Activated CD8-positive, alpha-beta memory T cell treated with anti-CD3 and anti-CD28 coated beads for 4 hours (primary cell): ENCODE measurements around the gene AP1G2.

ENCODE experiments used
- DNase-seq, 2 donors: peaks; one replicate each; pipeline ENCODE4 v3.0.0-alpha.2; 2020; ENCODE audit warnings: low read depth in 2 of 2

Gene AP1G2

DNA sequence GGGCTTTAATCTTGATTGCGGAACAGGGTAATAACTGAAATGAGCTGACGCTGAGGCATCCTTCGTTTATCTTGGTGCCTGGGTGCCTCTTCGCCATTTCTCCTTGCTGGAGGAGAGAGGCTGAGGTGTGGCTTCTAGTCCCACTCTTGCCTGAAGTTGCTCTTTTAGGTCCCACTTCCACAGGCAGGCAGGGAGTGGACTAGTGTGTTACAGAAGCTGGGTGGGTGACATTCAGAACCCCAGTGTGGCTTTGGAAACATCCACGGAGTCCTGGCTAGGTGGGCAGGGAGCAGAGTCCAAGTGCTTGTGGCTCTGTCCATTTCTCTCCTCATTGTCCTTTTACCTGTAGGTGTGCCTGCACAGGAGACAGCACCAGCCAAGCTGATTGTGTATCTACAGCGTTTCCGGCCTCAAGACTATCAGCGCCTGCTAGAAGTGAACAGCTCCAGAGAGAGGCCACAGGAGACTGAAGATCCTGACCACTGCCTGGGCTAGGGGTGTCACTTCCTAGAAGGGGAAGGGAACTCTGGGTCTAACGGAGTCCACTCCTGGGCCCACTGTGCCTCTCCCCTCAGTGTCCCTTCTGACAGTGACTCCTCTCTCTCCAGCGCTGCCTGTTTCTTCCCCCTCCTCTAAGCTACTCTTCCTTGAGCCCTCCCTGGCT is 9.1 kb downstream of the AP1G2 start:
- no peak for DNase-seq

DNA sequence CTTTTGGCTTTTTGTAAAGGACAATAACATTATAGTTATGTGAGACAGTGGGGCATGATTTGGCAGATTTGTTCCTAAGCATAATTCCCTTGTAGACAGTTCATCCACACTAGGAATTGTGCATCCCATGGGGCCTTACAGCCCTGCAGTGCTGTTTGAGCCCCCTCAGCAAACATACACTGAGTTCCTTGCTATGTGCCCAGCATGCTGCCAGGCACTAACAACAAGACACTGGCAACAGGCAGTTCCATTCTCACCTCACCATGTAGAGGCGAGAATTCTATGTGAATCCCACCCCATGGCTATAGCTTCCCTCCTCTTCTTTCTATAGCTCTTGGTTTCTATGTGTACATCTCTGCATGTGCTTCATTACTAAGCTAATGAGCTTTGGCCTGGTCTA is 9.6 kb downstream of the AP1G2 start:
- no peak for DNase-seq

DNA sequence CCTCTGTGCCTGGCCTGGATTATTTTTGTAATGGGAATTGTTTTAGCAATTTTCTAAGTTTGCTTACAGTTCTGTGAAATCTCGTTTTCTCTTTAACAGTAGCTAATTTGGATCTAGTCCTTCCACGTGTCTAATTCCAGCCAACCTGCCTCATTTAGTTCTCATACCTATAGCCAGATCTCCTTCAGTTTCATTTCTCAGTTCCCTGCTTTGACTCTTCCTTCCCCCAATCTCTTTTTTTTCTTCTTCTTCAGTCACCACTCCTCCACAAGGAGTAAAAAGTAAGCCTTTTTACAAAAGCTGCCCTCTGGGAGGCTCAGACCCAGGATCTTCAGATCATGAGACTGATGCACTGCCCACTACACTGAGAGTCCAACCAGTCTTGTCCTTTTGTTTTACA is 10.1 kb downstream of the AP1G2 start:
- no peak for DNase-seq

DNA sequence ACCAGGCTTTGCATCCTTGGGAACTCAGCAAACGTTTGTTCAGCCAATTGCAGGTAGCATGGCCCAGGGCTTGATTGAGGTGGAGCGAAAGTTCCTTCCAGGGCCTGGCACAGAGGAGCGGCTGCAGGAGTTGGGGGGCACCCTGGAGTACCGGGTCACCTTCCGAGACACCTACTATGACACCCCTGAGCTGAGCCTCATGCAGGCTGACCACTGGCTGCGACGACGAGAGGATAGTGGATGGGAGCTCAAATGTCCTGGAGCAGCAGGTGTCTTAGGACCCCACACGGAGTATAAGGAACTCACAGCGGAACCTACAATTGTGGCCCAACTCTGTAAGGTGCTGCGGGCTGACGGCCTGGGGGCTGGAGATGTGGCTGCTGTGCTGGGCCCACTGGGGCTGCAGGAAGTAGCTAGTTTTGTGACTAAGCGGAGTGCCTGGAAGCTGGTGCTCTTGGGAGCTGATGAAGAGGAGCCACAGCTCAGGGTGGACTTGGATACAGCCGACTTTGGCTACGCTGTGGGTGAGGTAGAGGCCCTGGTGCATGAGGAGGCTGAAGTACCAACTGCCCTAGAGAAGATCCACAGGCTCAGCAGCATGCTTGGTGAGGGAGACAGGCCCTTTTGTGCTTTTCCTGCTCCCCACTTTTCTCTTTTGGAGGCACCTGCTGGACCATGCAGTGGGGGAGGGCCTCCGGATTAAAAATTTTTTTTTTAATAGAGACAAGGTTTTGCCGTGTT is 10.7 kb downstream of the AP1G2 start:
- no peak for DNase-seq

DNA sequence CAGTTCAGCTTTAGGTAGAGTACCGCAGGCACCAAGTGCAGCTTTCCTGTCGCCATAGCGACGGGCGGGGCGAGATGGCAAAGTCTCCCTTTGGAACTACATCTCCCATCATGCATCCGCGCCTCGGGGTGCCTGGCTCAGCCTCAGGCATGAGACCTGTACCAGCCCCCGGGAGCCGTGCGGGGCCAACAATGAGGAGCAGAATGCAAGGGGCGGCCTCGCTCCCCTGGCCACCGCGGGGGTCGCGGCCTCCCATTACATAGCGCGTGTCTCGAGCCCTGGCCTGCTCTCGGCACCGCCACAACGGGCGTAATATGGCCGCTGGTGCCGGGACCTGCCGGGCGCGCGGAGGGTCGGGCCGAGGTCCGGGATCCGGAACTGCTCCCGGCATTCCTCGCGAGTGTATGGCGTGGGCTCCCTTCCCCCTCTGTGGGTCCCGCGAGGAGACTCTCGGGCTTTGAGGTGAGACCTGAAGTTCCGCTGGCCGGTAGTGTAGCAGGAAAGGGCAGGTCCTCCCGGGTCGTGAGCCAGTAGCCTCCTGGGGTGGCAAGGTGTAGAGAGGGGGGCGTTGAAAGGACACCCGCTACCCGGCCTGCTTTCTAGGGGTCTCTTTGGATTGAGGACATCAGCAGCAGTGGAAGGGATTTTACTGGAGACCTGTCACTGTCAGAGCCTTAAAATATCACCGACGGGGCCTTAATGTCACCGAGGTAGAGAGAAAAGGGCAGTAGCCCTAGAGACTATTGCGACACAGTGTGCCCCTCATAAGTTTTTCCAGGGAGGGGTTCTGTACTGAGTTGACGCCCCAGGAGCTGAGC is 11.5 kb downstream of the AP1G2 start, which contains the start of gene THTPA:
THTPA (plus strand) TSS at position 390 of the 818 bp plus-strand sequence. CDS start 487 bp downstream, outside the sequence.
- peak; percentile 85 to 88 for DNase-seq

DNA sequence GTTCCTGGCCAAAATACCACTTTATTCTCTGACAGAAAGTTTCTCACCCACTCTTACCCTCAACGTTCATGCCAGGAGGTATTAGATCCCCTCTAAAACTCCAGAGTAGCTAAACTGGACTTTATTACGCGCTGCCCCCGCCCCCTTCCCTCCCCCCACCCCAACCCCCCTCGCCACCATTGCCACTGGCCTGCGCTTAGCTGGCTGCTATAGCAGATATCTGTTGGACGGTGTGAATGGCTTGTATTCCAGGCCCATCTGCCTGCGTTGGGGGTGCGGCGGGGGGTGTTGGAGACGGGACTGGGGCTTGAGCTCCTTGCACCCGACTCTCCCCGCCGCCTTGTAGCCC is 12.1 kb downstream of the AP1G2 start:
- no peak for DNase-seq

DNA sequence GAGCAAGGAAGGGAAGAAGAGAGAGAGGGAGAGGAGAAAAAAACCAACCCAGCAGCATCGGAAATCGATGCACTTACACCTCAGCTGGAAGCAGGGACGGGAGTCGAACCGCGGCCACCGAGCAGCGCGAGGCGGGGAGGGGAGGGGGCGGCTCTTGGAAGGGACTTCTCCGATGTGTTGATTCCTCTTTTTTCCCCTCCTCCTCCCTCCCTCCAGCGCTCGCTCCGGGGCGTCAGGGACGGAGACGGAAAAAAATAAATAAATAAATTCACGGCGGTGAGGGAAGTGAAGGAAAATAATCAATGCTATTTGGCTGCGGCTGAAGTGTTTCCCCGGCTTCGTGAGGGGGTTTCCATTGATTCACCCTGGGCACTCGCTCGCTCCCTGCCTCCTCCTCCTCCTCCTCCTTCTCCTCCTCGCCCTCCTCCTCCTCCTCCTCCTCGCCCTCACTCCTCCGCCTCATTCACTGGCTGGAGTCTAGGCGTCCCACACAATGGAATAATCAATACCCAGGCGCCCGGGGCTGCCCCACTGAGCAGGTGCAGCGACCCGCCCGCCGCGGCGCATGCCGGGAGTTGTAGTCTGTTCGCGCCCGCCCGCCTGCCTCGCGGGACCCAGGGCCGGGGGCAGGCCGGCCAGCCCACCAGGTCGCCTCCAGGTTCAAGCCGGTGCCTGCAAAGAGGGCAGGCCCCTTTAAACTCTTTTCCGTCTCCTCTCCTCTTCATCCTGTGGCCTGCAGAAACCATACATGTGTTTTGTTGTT is 16.1 kb downstream of the AP1G2 start, which contains the start of gene ZFHX2:
ZFHX2 (minus strand) TSS at position 500 of the 763 bp plus-strand sequence. CDS start 16,440 bp downstream, outside the sequence.
- DNase-seq, result peak; percentile 59 to 72

DNA sequence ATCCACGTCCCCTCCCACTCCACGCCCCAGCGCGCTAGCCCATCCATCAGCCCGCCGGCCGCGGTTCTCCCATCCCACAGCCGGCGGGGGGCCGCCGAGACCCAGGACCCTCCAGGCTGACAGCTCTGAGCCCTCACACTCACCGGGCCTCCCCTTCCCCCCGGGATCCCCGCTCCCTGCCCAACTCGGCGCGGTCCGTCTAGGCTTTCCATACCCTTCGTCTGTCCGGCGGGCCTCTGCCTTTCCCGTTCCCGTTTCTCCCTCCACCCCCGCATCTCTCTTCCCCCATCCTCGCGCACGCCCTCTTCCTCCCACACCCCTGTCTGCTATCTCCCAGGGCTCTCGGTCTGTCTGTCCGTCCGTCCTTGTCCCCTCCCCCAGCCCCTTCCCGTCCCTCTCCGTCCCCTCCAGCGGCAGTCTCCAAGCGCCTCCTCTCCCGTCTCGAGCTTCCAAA is 16.8 kb downstream of the AP1G2 start:
- DNase-seq, result no peak

DNA sequence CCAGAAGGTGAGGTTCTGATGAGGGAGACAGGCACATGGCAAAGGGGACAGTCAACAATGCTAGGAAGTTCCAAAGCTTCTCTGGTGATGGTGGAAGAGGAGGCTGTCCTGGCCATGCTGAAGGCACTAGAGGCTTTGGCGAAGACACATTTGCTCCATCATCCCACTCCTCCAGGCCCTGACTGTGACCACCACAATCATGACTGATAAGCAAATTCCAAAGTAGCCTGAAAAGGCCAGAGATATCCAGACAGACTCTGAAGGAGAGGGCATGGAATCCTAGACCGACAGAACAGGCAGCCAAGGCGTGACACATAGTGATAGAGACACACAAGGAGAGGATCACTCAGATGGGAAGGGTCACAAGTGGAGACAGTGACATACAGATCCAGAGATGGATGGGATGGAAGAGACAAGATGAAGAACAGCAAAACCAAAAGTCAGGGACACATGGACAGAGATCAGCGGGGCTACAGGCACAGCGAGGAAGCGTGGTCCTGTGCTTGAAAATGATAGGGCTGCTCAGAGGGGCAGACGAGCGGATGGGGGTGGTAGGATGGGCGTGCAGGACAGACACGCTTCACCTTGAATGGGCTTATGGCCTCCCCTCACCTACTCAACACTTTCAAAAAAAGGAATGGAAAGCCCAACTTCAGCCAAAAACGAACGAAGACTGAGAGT is 17.3 kb downstream of the AP1G2 start:
- DNase-seq, result no peak

DNA sequence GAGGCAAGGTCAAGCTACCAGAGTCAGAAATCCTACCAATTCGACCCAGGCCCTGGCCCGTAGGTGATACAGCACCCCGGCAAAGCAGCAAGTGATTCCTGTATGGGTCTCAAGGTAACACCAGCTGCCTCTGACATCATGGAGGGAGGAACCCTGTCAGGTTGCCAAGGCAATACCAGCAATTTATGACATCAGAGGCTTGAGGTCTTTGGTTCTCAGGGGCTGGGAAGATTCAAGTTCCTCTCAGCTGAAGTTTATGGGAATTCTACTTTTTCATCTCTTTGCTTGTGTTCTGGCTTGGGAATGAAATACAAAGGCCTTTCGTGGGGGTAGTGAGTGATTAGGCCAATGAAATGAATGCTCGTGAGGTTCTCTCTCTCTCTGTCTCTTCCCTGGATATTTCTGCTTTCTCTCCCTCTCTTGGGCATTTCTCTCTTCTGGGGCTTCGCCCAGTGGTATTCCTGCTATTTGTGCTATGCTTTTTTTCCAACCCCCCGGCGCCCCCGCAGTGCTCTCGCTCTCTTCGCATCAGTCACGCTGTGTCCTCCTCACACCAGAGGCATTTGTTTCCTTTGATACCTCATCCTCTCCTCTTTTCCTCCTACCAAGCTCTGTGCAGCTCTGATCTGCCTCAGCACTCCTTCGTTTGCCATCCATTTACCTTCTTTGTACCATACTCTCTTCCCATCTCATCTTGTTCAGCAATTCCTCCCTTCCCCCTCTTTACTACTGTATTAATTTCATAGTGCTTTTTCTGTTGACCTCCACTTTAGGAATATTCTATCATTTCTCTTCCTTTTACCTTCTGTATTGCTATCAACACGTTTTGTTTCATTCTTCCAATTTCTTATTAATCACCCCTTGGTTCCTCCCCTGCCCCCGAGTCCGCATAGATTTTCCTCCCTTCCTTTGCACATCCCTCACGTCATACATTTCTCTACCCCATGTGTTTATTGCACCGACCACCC is 19.0 kb downstream of the AP1G2 start:
- DNase-seq, result no peak

DNA sequence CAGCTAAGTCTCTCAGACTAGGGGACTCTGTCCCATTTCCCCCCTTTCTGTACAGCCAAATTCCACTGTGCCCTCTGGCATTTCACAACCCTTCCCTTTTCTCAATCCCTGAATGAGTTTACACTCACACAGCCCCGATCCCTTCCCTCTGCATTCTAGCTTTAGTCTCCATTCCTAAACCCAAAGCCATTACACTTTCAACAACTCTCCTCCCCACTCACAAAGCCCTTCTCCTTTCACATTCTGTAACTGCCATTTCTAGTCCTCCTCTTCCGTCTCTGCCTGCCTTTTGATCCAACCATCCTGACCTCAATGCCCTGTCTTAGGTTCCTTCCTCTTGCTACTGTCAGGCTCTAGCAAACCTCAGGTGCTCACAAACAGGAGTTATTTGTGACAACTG is 19.7 kb downstream of the AP1G2 start:
- no peak for DNase-seq

DNA sequence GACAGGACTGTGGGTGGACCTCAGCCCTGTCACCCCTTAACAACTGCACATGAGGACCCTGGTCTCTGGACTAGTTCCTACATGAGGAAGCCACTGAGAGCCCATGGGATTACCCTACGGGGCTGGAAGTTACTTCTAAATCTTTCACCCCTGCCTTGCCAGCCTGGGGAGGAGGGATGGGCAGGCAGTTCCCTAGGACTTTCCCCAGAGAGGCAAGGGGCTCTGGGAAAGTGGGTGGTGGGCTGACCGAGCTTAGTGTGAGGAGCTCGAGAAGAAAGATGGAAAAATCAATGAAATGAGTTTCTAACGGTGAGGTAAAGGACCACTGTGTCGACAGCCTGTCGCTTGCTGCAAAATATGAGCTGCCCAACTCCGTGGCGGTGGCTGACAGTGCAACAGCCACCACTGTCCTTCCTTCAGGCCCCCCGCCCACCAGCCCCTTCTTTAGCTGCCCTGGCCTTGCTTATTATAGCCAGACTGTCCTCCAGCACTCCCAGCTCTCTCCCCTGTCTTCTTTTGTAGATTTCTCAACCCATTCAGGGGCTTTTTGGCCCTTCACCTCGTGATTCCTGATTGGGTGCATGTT is 21.0 kb downstream of the AP1G2 start:
- no peak for DNase-seq

DNA sequence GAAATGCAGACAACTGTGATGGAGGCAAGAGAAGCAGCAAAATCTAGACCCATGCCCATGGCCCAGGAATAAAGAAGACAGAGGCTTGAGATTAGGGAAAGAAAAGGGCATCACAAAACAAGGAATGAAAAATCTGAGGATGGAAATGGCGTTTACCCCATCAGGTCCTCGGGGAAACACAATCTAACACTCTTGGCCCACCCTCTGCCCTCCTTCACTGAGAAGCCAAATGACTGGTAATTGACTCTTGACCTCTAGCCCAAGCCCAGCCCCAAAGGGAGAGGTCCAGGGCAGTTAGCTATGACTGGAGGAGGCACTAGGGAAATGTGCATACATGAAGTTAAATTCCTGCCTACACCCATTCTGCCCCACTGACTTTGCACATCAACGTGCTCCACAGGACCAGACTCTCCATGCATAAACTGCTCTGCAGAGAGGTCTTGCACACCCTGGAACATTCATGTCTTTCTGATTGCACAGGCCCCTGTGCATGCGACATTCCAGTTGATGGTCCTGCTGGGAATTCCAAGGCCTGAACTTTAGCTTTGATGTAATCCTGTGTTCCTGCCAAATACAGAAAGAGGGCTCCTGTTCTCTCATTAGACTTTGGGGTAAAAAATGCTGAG is 21.7 kb downstream of the AP1G2 start:
- no peak for DNase-seq

DNA sequence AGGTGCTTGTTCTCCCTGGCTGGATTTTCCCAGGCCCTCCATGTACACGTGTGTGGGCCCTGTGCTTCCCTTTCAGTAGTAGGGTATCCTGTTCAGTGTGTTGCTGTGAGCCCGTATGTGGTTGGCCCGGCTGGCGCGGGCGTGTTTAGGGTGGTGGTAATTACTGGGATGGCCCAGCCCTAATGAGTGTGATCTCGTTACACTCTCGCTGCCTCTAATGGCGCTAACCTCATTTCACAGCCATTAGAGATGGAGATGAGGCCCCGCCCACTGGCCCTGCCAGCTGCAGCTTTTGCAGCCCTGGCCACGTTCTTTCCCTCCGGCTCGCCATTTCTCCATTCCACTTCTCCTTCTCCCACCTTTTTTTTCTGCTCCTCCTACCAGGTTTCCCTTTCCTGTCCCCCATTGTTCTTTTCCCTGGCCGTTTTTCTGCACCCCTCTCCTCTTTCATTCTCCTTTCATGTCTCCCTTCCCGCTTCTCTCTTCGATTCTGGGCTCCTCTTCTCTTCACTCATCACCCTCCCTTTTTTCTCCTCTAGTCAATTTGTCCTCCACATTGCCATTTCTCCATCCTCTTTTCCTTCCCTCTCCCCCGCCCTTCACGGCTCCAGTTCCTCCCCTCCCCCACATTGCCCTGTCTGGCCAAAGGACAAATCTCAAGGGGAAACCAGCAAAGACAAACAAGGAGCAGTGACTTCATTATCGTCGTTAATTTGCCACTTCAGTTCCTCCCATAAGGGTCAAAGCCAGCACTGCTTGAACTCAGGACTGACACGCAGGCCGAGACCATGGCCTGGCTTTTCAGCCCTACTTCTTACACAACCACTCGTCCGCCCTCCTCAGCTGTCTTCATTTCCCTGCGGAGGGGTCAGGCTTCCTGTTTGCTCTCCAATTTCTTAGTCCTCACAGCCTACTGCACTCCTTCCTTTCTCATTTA is 22.8 kb downstream of the AP1G2 start:
- no peak for DNase-seq

DNA sequence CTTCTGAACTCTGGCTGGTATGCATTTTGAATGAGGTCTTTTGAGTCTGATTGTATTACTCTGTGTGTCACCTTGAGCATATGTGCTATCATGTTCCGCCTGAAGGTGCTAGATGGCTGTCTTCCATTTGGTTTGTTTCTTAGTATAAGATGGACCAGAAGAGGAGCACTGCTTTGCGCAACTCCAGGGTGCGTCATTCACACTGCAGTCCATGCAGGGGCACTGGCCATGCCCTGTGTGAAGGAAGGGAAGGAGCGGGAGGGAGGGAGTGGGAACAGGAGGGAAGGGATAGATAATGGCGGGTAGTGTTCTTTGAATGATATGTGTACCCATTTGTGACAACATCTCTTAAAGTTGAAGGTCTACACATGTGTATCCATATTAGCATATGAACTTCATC is 24.2 kb downstream of the AP1G2 start:
- DNase-seq, result no peak

DNA sequence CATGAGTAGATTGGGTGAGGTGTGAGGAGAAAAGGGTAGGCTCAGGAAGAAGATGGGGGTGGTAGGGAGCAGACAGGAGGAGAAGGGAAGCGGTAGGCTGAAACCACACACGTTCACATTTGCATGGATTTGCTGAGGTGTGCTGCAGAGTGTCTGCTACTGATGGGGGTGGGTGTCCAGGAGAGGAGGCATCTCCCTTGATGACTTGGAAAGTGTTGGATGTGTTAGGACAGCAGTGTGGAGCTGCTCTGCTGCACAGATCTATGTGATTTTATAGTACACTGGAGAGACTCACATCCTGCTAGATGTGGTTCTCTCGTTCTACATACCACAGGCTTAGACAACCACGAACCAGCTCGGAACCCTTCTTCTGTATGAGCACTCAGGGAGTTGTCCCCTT is 25.3 kb downstream of the AP1G2 start:
- DNase-seq, result no peak

DNA sequence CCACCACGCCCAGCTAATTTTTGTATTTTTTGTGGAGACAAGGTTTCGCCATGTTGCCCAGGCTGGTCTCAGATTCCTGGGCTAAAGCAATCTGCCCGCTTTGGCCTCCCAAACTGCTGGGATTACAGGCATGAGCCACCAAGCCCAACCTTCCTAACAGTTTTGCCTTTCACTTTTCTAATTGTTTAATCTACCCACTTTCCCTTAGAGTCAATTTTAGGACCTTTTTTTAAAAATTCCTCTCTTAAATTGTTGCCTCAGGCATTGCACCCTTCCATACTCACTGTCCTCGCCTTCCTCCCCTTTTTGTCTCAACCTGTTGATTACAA is 27.5 kb downstream of the AP1G2 start:
- no peak for DNase-seq
